Natural killer cell (primary cell): ENCODE measurements around the gene PID1. TPM values are rescaled to one million over a fixed set of nuclear protein-coding genes. Genes with fewer than 3 reads are reported as not detected.

Source experiments
- ATAC-seq, 3 donors: fragments of 150-1000 bp in 2 of 3; fragments of 200-7000 bp in 1 of 3; cut with Tn5 transposase; 1 replicate in 1 of 3; 2 replicates in 2 of 3; pipeline ENCODE4 v1.10.0; 2021; ENCODE audit warnings: mild to moderate bottlenecking in 2 of 3, moderate library complexity in 2 of 3
- DNase-seq, 2 donors: peaks; one replicate each; pipeline versions ENCODE4 v3.0.0 to v3.0.0-alpha.2; 2013 to 2021; ENCODE audit warnings: mixed read lengths in 1 of 2
- H3K27ac ChIP-seq: one replicate; pipeline ENCODE4 v1.5.1; 2013; ENCODE audit warnings: mild to moderate bottlenecking, low read length
- H3K27me3 ChIP-seq: one replicate; pipeline ENCODE4 v1.6.1; 2013; ENCODE audit warnings: low read length; ENCODE audit not compliant: control insufficient read depth, insufficient read depth
- H3K36me3 ChIP-seq: one replicate; pipeline ENCODE4 v1.6.1; 2013; ENCODE audit warnings: low read length; ENCODE audit not compliant: control insufficient read depth, insufficient read depth
- H3K4me1 ChIP-seq: one replicate; pipeline ENCODE4 v1.6.1; 2013; ENCODE audit warnings: low read length; ENCODE audit not compliant: control insufficient read depth, insufficient read depth
- H3K4me3 ChIP-seq: one replicate; pipeline ENCODE4 v1.5.1; 2013; ENCODE audit warnings: low read length
- H3K9me3 ChIP-seq: one replicate; pipeline ENCODE4 v1.6.1; 2013; ENCODE audit warnings: low read length; ENCODE audit not compliant: control insufficient read depth, insufficient read depth
- H3K27ac Mint-ChIP-seq, 2 donors: one replicate each; pipeline ENCODE4 v1.8.0; 2022; ENCODE audit warnings: mild to moderate bottlenecking in 2 of 2, mixed read lengths in 2 of 2, moderate library complexity in 1 of 2
- H3K27me3 Mint-ChIP-seq, 2 donors: one replicate each; pipeline ENCODE4 v1.8.0; 2022; ENCODE audit warnings: low read depth in 2 of 2, mixed read lengths in 2 of 2
- H3K36me3 Mint-ChIP-seq: one replicate; pipeline ENCODE4 v1.8.0; 2022; ENCODE audit warnings: mixed read lengths
- H3K4me1 Mint-ChIP-seq, 2 donors: one replicate each; pipeline ENCODE4 v1.8.0; 2022; ENCODE audit warnings: mixed read lengths in 2 of 2
- H3K4me3 Mint-ChIP-seq: one replicate; pipeline ENCODE4 v1.8.0; 2022; ENCODE audit warnings: mild to moderate bottlenecking, moderate library complexity, mixed read lengths
- H3K9me3 Mint-ChIP-seq, 2 donors: one replicate each; pipeline ENCODE4 v1.8.0; 2022; ENCODE audit warnings: mixed read lengths in 2 of 2
- WGBS: methylation state at CpG from one replicate; pipeline ENCODE4 v1.1.7; 2013; ENCODE audit warnings: missing lambda C conversion rate; ENCODE audit not compliant: insufficient coverage; 5-methylcytosine and 5-hydroxymethylcytosine counted together
- intact Hi-C: fragments of 100-400 bp; cut with micrococcal nuclease; formaldehyde crosslinking; loops from one replicate; pipeline ENCODE4 v1.14.2; 2022
- total RNA-seq, 4 donors: library from RNA; stranded (reverse); fragments of 120-200 nt in 1 of 4; gene quantifications; one replicate each; pipeline versions ENCODE4 v1.2.3 to v1.2.4, GENCODE V29; 2013 to 2022
- TF ChIP-seq, protein P1 (sequence below): fragments of 200-600 bp; IDR thresholded peaks from one replicate; pipeline ENCODE4 v1.8.0; 2022; ENCODE audit warnings: antibody characterized with exemption

Gene PID1
- total RNA-seq, 3 donors from 2014 or later (not counting 1 experiment from before 2014, with no cell fraction given): 0.56 to 3.0 (median 1.0) TPM

DNA sequence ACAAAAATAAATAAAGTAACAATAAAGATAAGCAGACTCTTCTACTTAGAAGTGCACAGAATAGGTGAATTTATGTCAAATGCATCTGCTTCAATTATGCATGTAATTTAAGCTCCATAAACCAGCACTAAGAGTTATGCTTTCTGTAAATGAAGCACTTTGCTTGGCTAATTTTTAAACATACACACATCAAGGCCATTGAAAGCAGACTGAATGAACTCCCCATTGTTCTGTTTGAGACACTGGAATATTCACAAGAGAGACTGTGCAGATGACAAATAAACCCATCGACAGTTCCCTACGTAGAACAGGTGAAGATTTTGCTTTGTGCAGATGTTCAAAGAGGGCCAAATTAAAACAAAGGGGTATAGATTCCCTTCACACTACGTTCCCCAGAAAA is 133.4 kb downstream of the PID1 start:
- Mint-ChIP-seq H3K27me3 (no peaks in the 10 kb centered on the region), H3K27ac (no peak overlapping the region), H3K4me3 (no peak overlapping the region), H3K4me1 (no peaks in the 10 kb centered on the region), H3K36me3 (no peaks in the 10 kb centered on the region), H3K9me3 (peaks cover 7 to 8% of the 10 kb centered on the region in 2 donors)
- WGBS: 86% methylated on average over 3 of the region's 3 CpGs
- Histone ChIP-seq H3K4me3 (no peak overlapping the region), H3K9me3 (no peaks in the 10 kb centered on the region), H3K27me3 (no peaks in the 10 kb centered on the region), H3K36me3 (no peaks in the 10 kb centered on the region), H3K27ac (no peak overlapping the region), H3K4me1 (no peaks in the 10 kb centered on the region)
- intact Hi-C loops: no loop called here
- DNase-seq: no peak
- no peak for ATAC-seq
- TF ChIP-seq, protein P1, sequence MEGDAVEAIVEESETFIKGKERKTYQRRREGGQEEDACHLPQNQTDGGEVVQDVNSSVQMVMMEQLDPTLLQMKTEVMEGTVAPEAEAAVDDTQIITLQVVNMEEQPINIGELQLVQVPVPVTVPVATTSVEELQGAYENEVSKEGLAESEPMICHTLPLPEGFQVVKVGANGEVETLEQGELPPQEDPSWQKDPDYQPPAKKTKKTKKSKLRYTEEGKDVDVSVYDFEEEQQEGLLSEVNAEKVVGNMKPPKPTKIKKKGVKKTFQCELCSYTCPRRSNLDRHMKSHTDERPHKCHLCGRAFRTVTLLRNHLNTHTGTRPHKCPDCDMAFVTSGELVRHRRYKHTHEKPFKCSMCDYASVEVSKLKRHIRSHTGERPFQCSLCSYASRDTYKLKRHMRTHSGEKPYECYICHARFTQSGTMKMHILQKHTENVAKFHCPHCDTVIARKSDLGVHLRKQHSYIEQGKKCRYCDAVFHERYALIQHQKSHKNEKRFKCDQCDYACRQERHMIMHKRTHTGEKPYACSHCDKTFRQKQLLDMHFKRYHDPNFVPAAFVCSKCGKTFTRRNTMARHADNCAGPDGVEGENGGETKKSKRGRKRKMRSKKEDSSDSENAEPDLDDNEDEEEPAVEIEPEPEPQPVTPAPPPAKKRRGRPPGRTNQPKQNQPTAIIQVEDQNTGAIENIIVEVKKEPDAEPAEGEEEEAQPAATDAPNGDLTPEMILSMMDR: no peak

GRCh38 chr2:229137066-229137465 is 134.0 kb downstream of the PID1 start:
- Histone ChIP-seq H3K9me3 (no peaks in the 10 kb centered on the region), H3K4me1 (no peaks in the 10 kb centered on the region), H3K27me3 (no peaks in the 10 kb centered on the region), H3K4me3 (no peak overlapping the region), H3K36me3 (no peaks in the 10 kb centered on the region), H3K27ac (no peak overlapping the region)
- Mint-ChIP-seq H3K4me3 (no peak overlapping the region), H3K27ac (no peak overlapping the region), H3K4me1 (no peaks in the 10 kb centered on the region), H3K36me3 (no peaks in the 10 kb centered on the region), H3K27me3 (no peaks in the 10 kb centered on the region), H3K9me3 (peaks cover 7 to 8% of the 10 kb centered on the region in 2 donors)
- DNase-seq (no peak), ATAC-seq (no peak)
- intact Hi-C loops: no loop called here
- 90% methylated on average over 1 of the region's 2 CpGs for WGBS
- TF ChIP-seq, protein P1: no peak

GRCh38 chr2:229133155-229133772 is 137.8 kb downstream of the PID1 start:
- no peaks in the 10 kb centered on the region for H3K4me1 ChIP-seq
- no peak overlapping the region for H3K27ac Mint-ChIP-seq
- WGBS: 62% methylated on average over 4 of the region's 5 CpGs

More at GRCh38 chr2:229133155-229133772, 137.8 kb downstream of the PID1 start:
- H3K4me3 ChIP-seq: no peak overlapping the region
- H3K9me3 ChIP-seq: no peaks in the 10 kb centered on the region
- H3K36me3 Mint-ChIP-seq: no peaks in the 10 kb centered on the region
- DNase-seq: no peak
- H3K9me3 Mint-ChIP-seq: peaks cover 7% of the 10 kb centered on the region in 2 donors
- no peaks in the 10 kb centered on the region for H3K36me3 ChIP-seq
- intact Hi-C loops: no loop called here
- H3K27me3 Mint-ChIP-seq: no peaks in the 10 kb centered on the region
- H3K4me1 Mint-ChIP-seq: no peaks in the 10 kb centered on the region
- no peak overlapping the region for H3K27ac ChIP-seq
- H3K4me3 Mint-ChIP-seq: no peak overlapping the region
- H3K27me3 ChIP-seq: no peaks in the 10 kb centered on the region
- no peak for ATAC-seq
- TF ChIP-seq, protein P1: no peak
